Activated CD4-positive, alpha-beta T cell treated with anti-CD3 and anti-CD28 coated beads for 36 hours (primary cell): ENCODE results near the gene SUPT3H. TPM values are rescaled to one million over a fixed set of nuclear protein-coding genes. Genes with fewer than 3 reads are reported as not detected.
"Not testable (repeated sequence)": the region's sequence is repeated elsewhere in the genome, so short reads cannot be mapped to it uniquely, and the experiment has no call there.

Experiments
- ATAC-seq: fragments of 200-7000 bp; cut with Tn5 transposase; one replicate; pipeline ENCODE4 v1.10.0; 2021; ENCODE audit warnings: mild to moderate bottlenecking, moderate library complexity
- CTCF ChIA-PET: fragments of 350-600 bp; sonication (Branson Sonifier 250); formaldehyde crosslinking; loops from one replicate; lab custom pipeline; 2021; ENCODE audit warnings: antibody characterized with exemption; lab: Charles Lee
- POLR2A ChIA-PET: fragments of 350-600 bp; sonication (Branson Sonifier 250); formaldehyde crosslinking; loops from one replicate; lab custom pipeline; 2021; ENCODE audit warnings: antibody characterized with exemption, inconsistent platforms; lab: Charles Lee
- DNase-seq: peaks from one replicate; pipeline ENCODE4 v3.0.0-alpha.2; 2020
- H3K27ac Mint-ChIP-seq: one replicate; pipeline ENCODE4 v1.8.0; 2021; ENCODE audit warnings: mixed read lengths
- H3K27me3 Mint-ChIP-seq: one replicate; pipeline ENCODE4 v1.8.0; 2021; ENCODE audit warnings: mixed read lengths
- H3K36me3 Mint-ChIP-seq: one replicate; pipeline ENCODE4 v1.8.0; 2021; ENCODE audit warnings: low read depth, mixed read lengths
- H3K4me1 Mint-ChIP-seq: one replicate; pipeline ENCODE4 v1.8.0; 2021; ENCODE audit warnings: mixed read lengths
- H3K4me3 Mint-ChIP-seq: one replicate; pipeline ENCODE4 v1.8.0; 2021; ENCODE audit warnings: mild to moderate bottlenecking, moderate library complexity, mixed read lengths
- H3K9me3 Mint-ChIP-seq: one replicate; pipeline ENCODE4 v1.8.0; 2021; ENCODE audit warnings: low read depth, mixed read lengths
- intact Hi-C, 2 experiments: fragments of 100-400 bp; cut with DNase I in 1 of 2; cut with micrococcal nuclease in 1 of 2; formaldehyde crosslinking; loops; one replicate each; pipeline versions ENCODE4 v1.14.2 to v1.15.1; 2022 to 2024; cut with DNase I, micrococcal nuclease
- total RNA-seq, 2 experiments: library from RNA; stranded (reverse); gene quantifications; one replicate each; pipeline ENCODE4 v1.2.3, GENCODE V29; 2021

The SUPT3H gene
- total RNA-seq, 2 experiments from 2014 or later: 15.5 TPM

DNA sequence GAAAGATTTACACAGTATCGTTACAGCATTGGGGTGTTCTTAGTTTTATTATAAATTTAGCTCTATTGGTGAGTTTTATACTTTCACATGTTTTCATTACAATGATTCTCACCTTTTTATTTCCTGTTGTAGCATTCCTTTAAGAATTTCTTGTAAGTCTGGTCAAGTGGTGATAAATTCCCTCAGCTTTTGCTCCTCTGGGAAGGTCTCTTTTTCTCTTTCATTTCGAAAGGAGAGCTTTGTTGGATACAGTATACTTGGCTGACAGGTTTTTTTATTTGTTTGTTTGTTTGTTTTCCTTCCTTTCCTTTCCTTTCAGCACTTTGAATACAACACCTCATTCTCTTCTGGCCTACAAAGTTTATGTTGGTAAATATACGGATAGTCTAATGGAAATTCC lies 299.3 kb downstream of the SUPT3H start:
- no peak overlapping the region for H3K4me3 Mint-ChIP-seq
- CTCF ChIA-PET: no interaction called here
- no peak overlapping the region for H3K27ac Mint-ChIP-seq

DNA sequence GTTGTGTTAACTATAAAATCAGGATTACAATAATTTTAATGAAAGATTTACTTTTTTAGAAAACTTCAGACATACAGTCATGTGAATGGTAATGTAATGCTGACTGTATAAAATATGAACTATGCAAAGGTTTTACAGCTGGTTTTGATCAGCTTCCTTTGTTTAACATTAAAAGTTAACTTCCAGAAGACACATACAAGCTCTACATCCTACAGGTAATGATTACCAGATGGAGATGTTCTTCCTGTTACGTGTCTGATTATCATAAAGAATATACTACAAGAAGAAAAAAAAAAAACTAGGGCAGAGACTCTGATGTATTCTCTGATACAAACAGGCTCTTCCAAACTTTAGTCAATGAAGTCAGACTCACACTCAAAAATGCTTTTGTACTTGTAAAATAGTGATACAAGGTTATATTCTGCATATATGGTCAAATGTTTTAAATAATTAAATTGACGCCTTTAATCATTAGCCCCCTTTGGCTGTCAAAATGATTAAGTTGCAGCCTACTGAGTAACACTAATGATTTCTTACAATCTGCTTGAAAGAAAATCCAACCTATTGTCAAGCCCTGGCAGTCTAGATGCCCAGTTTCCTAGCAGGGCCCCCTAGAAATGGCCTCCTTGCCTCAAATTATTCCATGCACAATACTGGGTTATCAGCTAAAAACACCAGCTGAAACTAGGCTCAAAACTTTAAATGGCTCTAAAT lies 301.4 kb downstream of the SUPT3H start:
- ChIA-PET CTCF (interaction anchor here (0.7 kb wide), 1 partner anchor 418 kb away, joined by 3 read pairs; no protein-coding TSS in a partner anchor), POLR2A (no interaction called here)
- ATAC-seq: no peak
- no peak overlapping the region for H3K27ac Mint-ChIP-seq
- DNase-seq: no peak
- no peaks in the 10 kb centered on the region for H3K27me3 Mint-ChIP-seq
- H3K4me3 Mint-ChIP-seq: no peak overlapping the region
- H3K36me3 Mint-ChIP-seq: peaks cover 17% of the 10 kb centered on the region
- intact Hi-C loops: no loop called here
- peaks cover 34% of the 10 kb centered on the region for H3K4me1 Mint-ChIP-seq
- H3K9me3 Mint-ChIP-seq: peaks cover 21% of the 10 kb centered on the region

More for the DNA sequence above, 299.3 kb downstream of the SUPT3H start:
- intact Hi-C loops: no loop called here
- peaks cover 22% of the 10 kb centered on the region for H3K4me1 Mint-ChIP-seq
- ATAC-seq (no peak), DNase-seq (no peak)
- POLR2A ChIA-PET: no interaction called here
- no peaks in the 10 kb centered on the region for H3K27me3 Mint-ChIP-seq
- H3K9me3 Mint-ChIP-seq: peaks cover 21% of the 10 kb centered on the region
- peaks cover 18% of the 10 kb centered on the region for H3K36me3 Mint-ChIP-seq

DNA sequence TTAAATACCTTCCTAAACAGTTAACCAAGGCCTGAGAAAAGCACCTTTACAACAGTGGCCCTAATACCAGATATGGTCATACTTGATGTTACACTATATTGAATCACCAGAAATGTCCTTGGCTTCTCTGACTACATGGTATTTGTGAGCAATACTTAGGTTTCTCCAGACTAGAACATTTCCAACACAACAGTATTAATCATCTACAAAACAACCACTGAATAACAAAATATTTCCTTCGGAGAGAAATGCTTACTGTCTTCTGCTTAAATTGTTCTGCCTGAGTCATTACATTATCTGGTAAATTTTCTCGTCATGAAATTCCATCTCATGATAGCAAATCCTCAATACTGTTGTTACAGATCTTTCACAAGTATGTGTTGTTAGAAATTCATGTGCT lies 302.5 kb downstream of the SUPT3H start:
- peaks cover 36% of the 10 kb centered on the region for H3K4me1 Mint-ChIP-seq
- no peak overlapping the region for H3K4me3 Mint-ChIP-seq
- H3K36me3 Mint-ChIP-seq: peaks cover 14% of the 10 kb centered on the region
- ATAC-seq: peak; percentile 47
- DNase-seq: no peak
- POLR2A ChIA-PET: no interaction called here
- intact Hi-C loops: no loop called here
- CTCF ChIA-PET: no interaction called here
- peaks cover 19% of the 10 kb centered on the region for H3K9me3 Mint-ChIP-seq
- H3K27me3 Mint-ChIP-seq: no peaks in the 10 kb centered on the region
- no peak overlapping the region for H3K27ac Mint-ChIP-seq

DNA sequence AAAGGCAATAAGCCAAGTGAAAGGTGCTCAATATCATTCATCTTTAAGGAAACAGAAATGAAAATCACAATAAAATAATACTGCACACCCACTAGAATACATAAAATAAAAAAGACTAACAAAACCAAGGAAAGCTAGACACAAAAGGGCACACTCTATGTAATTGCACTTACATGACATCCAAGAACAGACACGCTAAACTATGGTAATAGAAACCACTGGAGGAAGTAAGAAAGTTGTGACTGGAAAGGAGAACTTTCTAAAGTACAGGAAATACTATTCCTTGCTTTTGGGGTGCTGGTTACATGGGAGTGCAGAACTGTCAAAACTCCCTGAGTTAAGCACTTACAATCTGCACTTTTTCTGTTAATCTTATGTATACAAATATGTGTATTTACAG lies 303.3 kb downstream of the SUPT3H start:
- no peak overlapping the region for H3K4me3 Mint-ChIP-seq
- H3K27ac Mint-ChIP-seq: no peak overlapping the region
- intact Hi-C loops: no loop called here
- H3K27me3 Mint-ChIP-seq: no peaks in the 10 kb centered on the region
- ChIA-PET POLR2A (no interaction called here), CTCF (interaction anchor here (2.3 kb wide), 1 partner anchor 8 kb away, joined by 7 read pairs; no protein-coding TSS in a partner anchor)
- H3K9me3 Mint-ChIP-seq: peaks cover 14% of the 10 kb centered on the region
- peaks cover 12% of the 10 kb centered on the region for H3K36me3 Mint-ChIP-seq
- H3K4me1 Mint-ChIP-seq: peaks cover 36% of the 10 kb centered on the region
- ATAC-seq (no peak), DNase-seq (no peak)

DNA sequence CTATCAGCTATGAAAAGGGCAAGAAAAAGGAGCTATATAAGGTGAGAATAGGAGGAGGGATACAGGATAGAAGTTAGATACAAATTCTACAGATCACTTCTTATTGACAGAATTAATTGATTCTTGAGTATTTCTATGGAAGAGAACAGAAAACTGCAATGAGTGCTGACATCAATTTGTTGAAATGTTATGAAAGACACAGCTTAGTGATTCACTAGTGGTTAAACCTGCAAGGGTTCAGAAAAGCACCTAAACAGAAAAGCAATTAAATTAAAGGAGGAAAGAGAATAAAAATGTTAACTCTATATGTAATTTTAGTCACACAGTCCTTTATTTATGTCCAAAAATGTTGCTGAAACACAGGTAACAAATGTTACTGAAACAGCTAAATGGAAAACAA lies 304.0 kb downstream of the SUPT3H start:
- ChIA-PET CTCF (interaction anchor here (2.3 kb wide), 1 partner anchor 9 kb away, joined by 7 read pairs; no protein-coding TSS in a partner anchor), POLR2A (no interaction called here)
- H3K27ac Mint-ChIP-seq: no peak overlapping the region
- ATAC-seq (no peak), DNase-seq (no peak)
- H3K9me3 Mint-ChIP-seq: peaks cover 14% of the 10 kb centered on the region
- H3K4me3 Mint-ChIP-seq: no peak overlapping the region
- H3K36me3 Mint-ChIP-seq: peaks cover 12% of the 10 kb centered on the region
- H3K4me1 Mint-ChIP-seq: peaks cover 36% of the 10 kb centered on the region
- intact Hi-C loops: no loop called here
- no peaks in the 10 kb centered on the region for H3K27me3 Mint-ChIP-seq

DNA sequence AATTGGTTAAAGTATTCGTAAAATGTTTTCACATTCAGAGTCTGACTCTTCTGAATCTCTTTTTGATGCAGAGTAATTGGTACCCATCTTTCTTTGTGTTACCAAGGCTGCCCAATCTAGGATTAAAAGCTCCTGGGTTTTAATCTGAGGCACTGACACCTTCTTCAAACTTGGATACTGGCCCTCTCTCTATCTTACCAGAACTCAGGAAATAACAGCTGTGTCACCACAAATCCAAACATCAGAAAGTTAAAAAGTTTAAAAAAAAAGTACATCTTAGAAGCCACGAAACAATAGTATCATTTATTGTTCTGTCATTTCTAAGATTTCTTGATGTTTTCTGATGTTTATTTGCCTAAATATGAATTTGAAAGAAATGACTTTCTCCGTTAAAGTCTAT lies 305.1 kb downstream of the SUPT3H start:
- Mint-ChIP-seq H3K9me3 (peaks cover 4% of the 10 kb centered on the region), H3K36me3 (peaks cover 2% of the 10 kb centered on the region), H3K27me3 (no peaks in the 10 kb centered on the region), H3K4me1 (peaks cover 36% of the 10 kb centered on the region), H3K4me3 (no peak overlapping the region), H3K27ac (no peak overlapping the region)
- ChIA-PET CTCF (interaction anchor here (2.3 kb wide), 1 partner anchor 10 kb away, joined by 7 read pairs; no protein-coding TSS in a partner anchor), POLR2A (interaction anchor here (0.6 kb wide), 1 partner anchor 281 kb away, joined by 3 read pairs; no protein-coding TSS in a partner anchor)
- intact Hi-C loops: no loop called here
- ATAC-seq: no peak
- DNase-seq: no peak

DNA sequence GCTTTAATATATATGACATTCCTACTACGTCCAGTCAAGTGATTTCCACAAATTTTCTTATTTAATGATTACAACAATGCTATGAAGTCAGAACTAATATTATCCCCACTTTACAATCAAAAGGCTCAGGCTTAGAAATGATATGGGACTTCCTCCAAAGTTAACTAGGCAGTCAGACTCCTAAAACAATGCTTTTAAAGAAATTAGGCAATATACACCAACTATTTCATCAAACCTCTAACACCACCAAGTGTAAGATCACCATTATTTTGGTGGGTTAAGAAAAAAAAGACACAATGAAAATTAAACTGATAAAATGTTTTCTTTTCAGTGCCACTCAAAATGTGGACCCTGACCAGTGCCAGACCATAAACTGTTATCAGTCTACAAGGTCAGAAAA lies 305.7 kb downstream of the SUPT3H start:
- CTCF ChIA-PET: interaction anchor here (2.3 kb wide), 1 partner anchor 10 kb away, joined by 7 read pairs; no protein-coding TSS in a partner anchor
- H3K27ac Mint-ChIP-seq: no peak overlapping the region
- H3K4me1 Mint-ChIP-seq: peaks cover 36% of the 10 kb centered on the region
- POLR2A ChIA-PET: no interaction called here
- peaks cover 2% of the 10 kb centered on the region for H3K9me3 Mint-ChIP-seq
- no peak overlapping the region for H3K4me3 Mint-ChIP-seq
- no peak for ATAC-seq
- no peaks in the 10 kb centered on the region for H3K27me3 Mint-ChIP-seq
- DNase-seq: no peak
- no peaks in the 10 kb centered on the region for H3K36me3 Mint-ChIP-seq
- intact Hi-C loops: no loop called here

DNA sequence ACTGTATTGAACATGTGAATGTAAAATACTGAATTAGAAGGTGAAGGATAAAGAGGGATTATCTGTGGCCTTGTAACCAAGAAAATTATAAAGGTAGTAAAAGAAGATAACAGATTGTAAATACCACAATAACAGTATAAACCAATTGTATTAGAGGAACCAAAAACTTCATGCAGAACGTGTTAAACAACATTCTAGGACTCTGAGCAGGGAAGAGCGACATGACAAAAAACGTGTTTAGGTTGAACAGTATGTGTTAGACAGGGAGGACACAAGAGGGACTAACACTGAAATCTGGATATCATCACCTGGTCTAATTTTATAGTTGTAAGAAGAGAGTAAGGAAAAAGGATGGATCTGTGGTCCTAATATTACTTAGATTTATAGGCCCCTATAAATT lies 308.6 kb downstream of the SUPT3H start:
- ChIA-PET CTCF (no interaction called here), POLR2A (no interaction called here)
- intact Hi-C loops: no loop called here
- Mint-ChIP-seq H3K36me3 (no peaks in the 10 kb centered on the region), H3K4me1 (peaks cover 22% of the 10 kb centered on the region), H3K4me3 (no peak overlapping the region), H3K27me3 (no peaks in the 10 kb centered on the region), H3K9me3 (no peaks in the 10 kb centered on the region), H3K27ac (no peak overlapping the region)
- no peak for ATAC-seq
- DNase-seq: no peak

DNA sequence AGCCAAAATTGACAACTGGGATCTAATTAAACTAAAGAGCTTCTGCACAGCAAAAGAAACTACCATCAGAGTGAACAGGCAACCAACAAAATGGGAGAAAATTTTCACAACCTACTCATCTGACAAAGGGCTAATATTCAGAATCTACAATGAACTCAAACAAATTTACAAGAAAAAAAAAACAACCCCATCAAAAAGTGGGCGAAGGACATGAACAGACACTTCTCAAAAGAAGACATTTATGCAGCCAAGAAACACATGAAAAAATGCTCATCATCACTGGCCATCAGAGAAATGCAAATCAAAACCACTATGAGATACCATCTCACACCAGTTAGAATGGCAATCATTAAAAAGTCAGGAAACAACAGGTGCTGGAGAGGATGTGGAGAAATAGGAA lies 310.3 kb downstream of the SUPT3H start:
- ATAC-seq, POLR2A ChIA-PET: not testable (repeated sequence)

DNA sequence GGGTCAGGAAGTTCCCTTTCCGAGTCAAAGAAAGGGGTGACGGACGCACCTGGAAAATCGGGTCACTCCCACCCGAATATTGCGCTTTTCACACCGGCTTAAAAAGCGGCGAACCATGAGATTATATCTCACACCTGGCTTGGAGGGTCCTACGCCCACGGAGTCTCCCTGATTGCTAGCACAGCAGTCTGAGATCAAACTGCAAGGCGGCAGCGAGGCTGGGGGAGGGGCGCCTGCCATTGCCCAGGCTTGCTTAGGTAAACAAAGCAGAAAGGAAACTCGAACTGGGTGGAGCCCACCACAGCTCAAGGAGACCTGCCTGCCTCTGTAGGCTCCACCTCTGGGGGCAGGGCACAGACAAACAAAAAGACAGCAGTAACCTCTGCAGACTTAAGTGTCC lies 315.1 kb downstream of the SUPT3H start:
- CTCF ChIA-PET, H3K4me1 Mint-ChIP-seq, H3K27ac Mint-ChIP-seq, H3K4me3 Mint-ChIP-seq, intact Hi-C loops, DNase-seq, H3K27me3 Mint-ChIP-seq, H3K9me3 Mint-ChIP-seq, ATAC-seq, POLR2A ChIA-PET: not testable (repeated sequence)
- H3K36me3 Mint-ChIP-seq: peaks cover 13% of the 10 kb centered on the region

More for the DNA sequence above, 310.3 kb downstream of the SUPT3H start:
- DNase-seq, CTCF ChIA-PET, intact Hi-C loops, H3K27me3 Mint-ChIP-seq, H3K9me3 Mint-ChIP-seq, H3K27ac Mint-ChIP-seq, H3K36me3 Mint-ChIP-seq, H3K4me3 Mint-ChIP-seq: not testable (repeated sequence)
- H3K4me1 Mint-ChIP-seq: peaks cover 10% of the 10 kb centered on the region

DNA sequence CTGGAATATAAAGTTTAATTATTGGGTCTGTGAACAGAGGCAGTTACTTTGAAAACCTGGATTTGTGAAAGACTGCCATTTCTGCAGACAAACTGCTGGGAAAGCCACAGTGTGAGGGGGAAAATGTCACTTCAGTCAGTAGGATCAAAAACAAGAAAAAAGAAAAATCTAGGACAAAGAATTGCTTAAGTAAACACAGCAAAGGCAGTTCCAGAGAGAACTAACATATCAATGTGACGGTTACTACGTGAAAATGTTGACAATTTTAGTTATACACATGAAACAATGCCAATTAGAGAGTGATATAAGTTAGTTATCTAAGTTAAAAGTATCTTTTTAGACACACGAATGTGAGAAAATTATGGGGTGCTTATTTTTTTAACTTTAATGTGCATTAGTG lies 320.0 kb downstream of the SUPT3H start:
- DNase-seq (no peak), ATAC-seq (no peak)
- Mint-ChIP-seq H3K4me3 (no peak overlapping the region), H3K36me3 (peaks cover 13% of the 10 kb centered on the region), H3K4me1 (peaks cover 4% of the 10 kb centered on the region), H3K27ac (no peak overlapping the region), H3K9me3 (peaks cover 3% of the 10 kb centered on the region), H3K27me3 (no peaks in the 10 kb centered on the region)
- ChIA-PET POLR2A (no interaction called here), CTCF (no interaction called here)
- intact Hi-C loops: no loop called here

DNA sequence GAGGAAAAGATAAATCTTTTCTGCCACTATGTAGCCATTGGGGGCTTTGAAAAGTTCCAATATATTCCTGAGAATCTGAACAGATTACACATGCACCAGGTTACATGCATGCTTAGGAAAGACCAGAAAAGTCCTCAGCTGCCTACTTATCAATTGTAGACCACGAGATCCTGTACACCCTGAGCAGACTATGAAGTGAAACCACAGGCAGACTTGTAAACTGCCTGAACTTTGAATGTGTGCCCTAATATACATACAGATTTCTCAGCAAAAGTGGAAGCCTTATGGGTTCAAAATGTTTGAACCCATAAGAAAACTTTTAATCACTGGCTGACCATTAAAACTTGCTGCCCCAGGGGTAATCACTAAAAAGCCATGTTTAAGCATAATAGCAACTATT lies 323.1 kb downstream of the SUPT3H start:
- Mint-ChIP-seq H3K36me3 (peaks cover 2% of the 10 kb centered on the region), H3K4me3 (no peak overlapping the region), H3K27ac (no peak overlapping the region), H3K9me3 (no peaks in the 10 kb centered on the region), H3K27me3 (no peaks in the 10 kb centered on the region), H3K4me1 (peaks cover 11% of the 10 kb centered on the region)
- no peak for ATAC-seq
- POLR2A ChIA-PET: no interaction called here
- DNase-seq: no peak
- CTCF ChIA-PET: no interaction called here
- intact Hi-C loops: no loop called here
